Body of pancreas (tissue), 4 donors: ENCODE results near the gene CDC14B. TPM values are rescaled to one million over a fixed set of nuclear protein-coding genes. Genes with fewer than 3 reads are reported as not detected.
A peak's percentile ranks its signal among the peaks of the same experiment; 100 is the strongest.

Source experiments
- ATAC-seq: fragments of 150-250 bp; one replicate; pipeline ENCODE4 v1.9.1; 2016
- DNase-seq, 4 donors: peaks; one replicate each; pipeline ENCODE4 v3.0.0-alpha.2; 2019
- H3K27ac ChIP-seq, 4 donors: fragments of 200-600 bp; sonication (generic); 1 replicate in 3 of 4; 2 replicates in 1 of 4; pipeline versions ENCODE4 v1.5.1 to v1.6.1; 2016 to 2019; ENCODE audit warnings: mild to moderate bottlenecking in 1 of 4, mixed read lengths in 1 of 4, moderate library complexity in 1 of 4
- H3K27me3 ChIP-seq, 2 donors: fragments of 200-600 bp; sonication (generic); one replicate each; pipeline ENCODE4 v1.6.0; 2016; ENCODE audit warnings: mild to moderate bottlenecking in 1 of 2
- H3K36me3 ChIP-seq, 2 donors: fragments of 200-600 bp; sonication (generic); replicated peaks in 1 of 2; 2 replicates each; pipeline ENCODE4 v1.5.1; 2016; ENCODE audit warnings: low read depth in 2 of 2; ENCODE audit not compliant: insufficient read depth in 1 of 2
- H3K4me1 ChIP-seq: fragments of 200-600 bp; sonication (generic); one replicate; pipeline ENCODE4 v1.6.0; 2016
- H3K4me3 ChIP-seq, 2 donors: fragments of 200-600 bp; sonication (generic); 1 replicate in 1 of 2; 2 replicates in 1 of 2; pipeline ENCODE4 v1.5.1; 2016 to 2019
- H3K9me3 ChIP-seq, 3 donors: fragments of 200-600 bp; sonication (generic); 1 replicate in 2 of 3; 2 replicates in 1 of 3; pipeline ENCODE4 v1.5.1; 2016
- POLR2A ChIP-seq, 3 donors: fragments of 450-650 bp; IDR thresholded peaks; one replicate each; pipeline ENCODE4 v1.6.1; 2016; ENCODE audit warnings: antibody characterized with exemption in 3 of 3, mild to moderate bottlenecking in 2 of 3
- WGBS, 2 donors: methylation state at CpG; one replicate each; pipeline ENCODE4 v1.1.5; 2017; 5-methylcytosine and 5-hydroxymethylcytosine counted together
- intact Hi-C: fragments of 100-400 bp; cut with DNase I; formaldehyde crosslinking; loops from one replicate; pipeline ENCODE4 v1.15.1; 2023
- total RNA-seq, 2 donors: library from RNA; depleted of rRNA; stranded (reverse); fragments of >200 nt; gene quantifications; one replicate each; pipeline ENCODE4 v1.1.0, GENCODE V29; 2016
- TF ChIP-seq, protein P1 (sequence below), 7 experiments: fragments of 450-650 bp in 4 of 7; fragments of 200-600 bp in 3 of 7; sonication (generic) in 3 of 7; IDR thresholded peaks; one replicate each; pipeline ENCODE4 v1.5.1; 2016 to 2019; ENCODE audit warnings: antibody characterized with exemption in 7 of 7

Gene CDC14B
- total RNA-seq, 2 donors from 2014 or later: 10.9 to 16.1 TPM

DNA sequence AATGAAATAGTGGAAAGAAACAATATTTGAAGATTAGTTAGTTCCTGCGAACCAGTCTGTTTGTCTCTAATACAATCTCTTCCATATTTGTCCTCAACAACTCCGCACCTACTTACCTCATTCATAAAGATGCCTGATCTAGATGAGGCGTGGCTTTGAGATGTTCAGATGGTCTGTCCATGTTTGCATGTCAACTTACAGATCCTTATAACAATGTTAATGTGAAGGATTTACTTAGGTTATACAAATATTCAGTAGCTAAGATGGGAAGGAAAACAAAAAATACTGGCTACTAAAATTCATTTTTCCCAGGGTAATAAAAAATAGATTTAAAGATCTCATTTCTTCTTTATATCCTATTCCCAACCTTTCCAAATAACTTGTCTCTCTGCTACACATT is 8.3 kb downstream of the CDC14B start:
- ATAC-seq: no peak
- 70 to 86% methylated on average over 3 of the region's 3 CpGs for WGBS, 2 donors
- Histone ChIP-seq H3K27ac (no peak overlapping the region), H3K36me3 (no peaks in the 10 kb centered on the region), H3K9me3 (no peaks in the 10 kb centered on the region), H3K4me1 (peaks cover 12% of the 10 kb centered on the region), H3K27me3 (no peaks in the 10 kb centered on the region), H3K4me3 (no peak overlapping the region)
- intact Hi-C loops: no loop called here
- DNase-seq: no peak
- TF ChIP-seq, protein P1, sequence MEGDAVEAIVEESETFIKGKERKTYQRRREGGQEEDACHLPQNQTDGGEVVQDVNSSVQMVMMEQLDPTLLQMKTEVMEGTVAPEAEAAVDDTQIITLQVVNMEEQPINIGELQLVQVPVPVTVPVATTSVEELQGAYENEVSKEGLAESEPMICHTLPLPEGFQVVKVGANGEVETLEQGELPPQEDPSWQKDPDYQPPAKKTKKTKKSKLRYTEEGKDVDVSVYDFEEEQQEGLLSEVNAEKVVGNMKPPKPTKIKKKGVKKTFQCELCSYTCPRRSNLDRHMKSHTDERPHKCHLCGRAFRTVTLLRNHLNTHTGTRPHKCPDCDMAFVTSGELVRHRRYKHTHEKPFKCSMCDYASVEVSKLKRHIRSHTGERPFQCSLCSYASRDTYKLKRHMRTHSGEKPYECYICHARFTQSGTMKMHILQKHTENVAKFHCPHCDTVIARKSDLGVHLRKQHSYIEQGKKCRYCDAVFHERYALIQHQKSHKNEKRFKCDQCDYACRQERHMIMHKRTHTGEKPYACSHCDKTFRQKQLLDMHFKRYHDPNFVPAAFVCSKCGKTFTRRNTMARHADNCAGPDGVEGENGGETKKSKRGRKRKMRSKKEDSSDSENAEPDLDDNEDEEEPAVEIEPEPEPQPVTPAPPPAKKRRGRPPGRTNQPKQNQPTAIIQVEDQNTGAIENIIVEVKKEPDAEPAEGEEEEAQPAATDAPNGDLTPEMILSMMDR (IDR thresholded peaks at IDR 0.05): no peak
- no peak for TF ChIP-seq POLR2A (IDR thresholded peaks at IDR 0.05)

DNA sequence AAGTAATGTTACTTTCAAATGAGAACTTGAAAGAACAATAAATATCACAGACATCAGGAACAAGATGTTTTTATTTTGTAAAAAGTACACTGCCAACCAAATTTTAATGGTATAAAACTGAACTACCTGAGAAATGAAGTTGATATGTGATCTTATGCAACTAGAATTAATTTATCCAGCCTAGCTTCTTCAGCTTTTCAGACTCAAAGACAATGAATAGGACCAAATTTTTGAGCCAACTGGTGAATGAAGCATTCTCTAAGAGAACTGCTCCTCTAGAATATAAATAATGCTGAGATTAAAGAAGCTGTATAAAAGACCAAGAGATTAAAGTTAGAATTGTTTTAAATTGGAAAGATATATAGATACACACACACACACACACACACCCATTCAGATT is 9.9 kb downstream of the CDC14B start:
- Histone ChIP-seq H3K4me1 (peaks cover 12% of the 10 kb centered on the region), H3K36me3 (no peaks in the 10 kb centered on the region), H3K4me3 (no peak overlapping the region), H3K9me3 (no peaks in the 10 kb centered on the region), H3K27me3 (no peaks in the 10 kb centered on the region), H3K27ac (no peak overlapping the region)
- no peak for DNase-seq
- TF ChIP-seq, protein P1 (IDR thresholded peaks at IDR 0.05): no peak
- no peak for TF ChIP-seq POLR2A (IDR thresholded peaks at IDR 0.05)
- ATAC-seq: no peak
- intact Hi-C loops: no loop called here

- H3K27ac ChIP-seq: no peak overlapping the region
- ATAC-seq: no peak
- no peak for DNase-seq
- H3K4me1 ChIP-seq: peaks cover 15% of the 10 kb centered on the region
- H3K36me3 ChIP-seq: no peaks in the 10 kb centered on the region
- WGBS, 2 donors: 69 to 72% methylated on average over 3 of the region's 3 CpGs
- no peak overlapping the region for H3K4me3 ChIP-seq
- no peaks in the 10 kb centered on the region for H3K27me3 ChIP-seq
- intact Hi-C loops: no loop called here
- H3K9me3 ChIP-seq: no peaks in the 10 kb centered on the region
- TF ChIP-seq POLR2A (IDR thresholded peaks at IDR 0.05): no peak
- TF ChIP-seq, protein P1 (IDR thresholded peaks at IDR 0.05): no peak
These were observed 11.7 kb downstream of the CDC14B start for GRCh38 chr9:96607971-96608370.

DNA sequence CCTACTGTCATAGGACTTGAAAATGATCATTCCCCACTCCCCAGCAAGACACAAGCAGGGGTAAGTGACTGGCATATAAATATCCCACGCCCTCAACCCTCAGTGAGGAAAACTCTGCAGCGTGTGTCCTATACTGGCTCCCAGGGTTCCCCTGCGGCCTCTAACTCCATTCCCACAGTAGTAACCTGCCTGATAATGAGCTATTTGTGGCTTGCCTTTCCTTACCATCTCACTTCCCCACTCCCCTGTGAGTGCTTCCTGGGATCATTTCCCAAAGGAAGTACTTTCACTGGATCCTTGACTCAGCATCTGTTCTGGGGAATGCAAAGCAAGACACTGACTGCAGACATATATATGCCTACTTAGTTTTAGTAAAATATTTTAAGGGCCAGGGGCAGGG is 14.3 kb downstream of the CDC14B start:
- DNase-seq (no peak), ATAC-seq (no peak)
- no peaks in the 10 kb centered on the region for H3K9me3 ChIP-seq
- H3K27me3 ChIP-seq: no peaks in the 10 kb centered on the region
- no peak overlapping the region for H3K27ac ChIP-seq
- H3K36me3 ChIP-seq: no peaks in the 10 kb centered on the region
- H3K4me3 ChIP-seq: no peak overlapping the region
- 84 to 90% methylated on average over 3 of the region's 3 CpGs for WGBS, 2 donors
- TF ChIP-seq POLR2A (IDR thresholded peaks at IDR 0.05): no peak
- TF ChIP-seq, protein P1 (IDR thresholded peaks at IDR 0.05): no peak
- peaks cover 4% of the 10 kb centered on the region for H3K4me1 ChIP-seq
- intact Hi-C loops: no loop called here

GRCh38 chr9:96604004-96604319 is 15.7 kb downstream of the CDC14B start:
- Histone ChIP-seq H3K4me1 (peaks cover 9% of the 10 kb centered on the region), H3K27ac (peak overlapping the region in 1 of 4 donors; percentile 35), H3K4me3 (no peak overlapping the region), H3K9me3 (no peaks in the 10 kb centered on the region), H3K36me3 (no peaks in the 10 kb centered on the region), H3K27me3 (no peaks in the 10 kb centered on the region)
- peak in 2 of 4 donors; percentile 18 to 21 for DNase-seq
- intact Hi-C loops: no loop called here
- ATAC-seq: peak; percentile 68
- 39 to 53% methylated on average over 3 of the region's 3 CpGs for WGBS, 2 donors
- TF ChIP-seq, protein P1 (IDR thresholded peaks at IDR 0.05): no peak
- no peak for TF ChIP-seq POLR2A (IDR thresholded peaks at IDR 0.05)
